HG02852 (cell line): ENCODE measurements around the gene NABP1.
A peak's percentile ranks its signal among the peaks of the same experiment; 100 is the strongest.
"Not testable (repeated sequence)": the region's sequence is repeated elsewhere in the genome, so short reads cannot be mapped to it uniquely, and the experiment has no call there.

Experiments
- ATAC-seq: cut with Tn5 transposase; IDR thresholded peaks from one replicate; pipeline ENCODE4 v1.9.1; 2021; ENCODE audit warnings: mild to moderate bottlenecking, moderate library complexity; ENCODE audit not compliant: unreplicated experiment

The NABP1 gene, protein sequence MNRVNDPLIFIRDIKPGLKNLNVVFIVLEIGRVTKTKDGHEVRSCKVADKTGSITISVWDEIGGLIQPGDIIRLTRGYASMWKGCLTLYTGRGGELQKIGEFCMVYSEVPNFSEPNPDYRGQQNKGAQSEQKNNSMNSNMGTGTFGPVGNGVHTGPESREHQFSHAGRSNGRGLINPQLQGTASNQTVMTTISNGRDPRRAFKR

DNA sequence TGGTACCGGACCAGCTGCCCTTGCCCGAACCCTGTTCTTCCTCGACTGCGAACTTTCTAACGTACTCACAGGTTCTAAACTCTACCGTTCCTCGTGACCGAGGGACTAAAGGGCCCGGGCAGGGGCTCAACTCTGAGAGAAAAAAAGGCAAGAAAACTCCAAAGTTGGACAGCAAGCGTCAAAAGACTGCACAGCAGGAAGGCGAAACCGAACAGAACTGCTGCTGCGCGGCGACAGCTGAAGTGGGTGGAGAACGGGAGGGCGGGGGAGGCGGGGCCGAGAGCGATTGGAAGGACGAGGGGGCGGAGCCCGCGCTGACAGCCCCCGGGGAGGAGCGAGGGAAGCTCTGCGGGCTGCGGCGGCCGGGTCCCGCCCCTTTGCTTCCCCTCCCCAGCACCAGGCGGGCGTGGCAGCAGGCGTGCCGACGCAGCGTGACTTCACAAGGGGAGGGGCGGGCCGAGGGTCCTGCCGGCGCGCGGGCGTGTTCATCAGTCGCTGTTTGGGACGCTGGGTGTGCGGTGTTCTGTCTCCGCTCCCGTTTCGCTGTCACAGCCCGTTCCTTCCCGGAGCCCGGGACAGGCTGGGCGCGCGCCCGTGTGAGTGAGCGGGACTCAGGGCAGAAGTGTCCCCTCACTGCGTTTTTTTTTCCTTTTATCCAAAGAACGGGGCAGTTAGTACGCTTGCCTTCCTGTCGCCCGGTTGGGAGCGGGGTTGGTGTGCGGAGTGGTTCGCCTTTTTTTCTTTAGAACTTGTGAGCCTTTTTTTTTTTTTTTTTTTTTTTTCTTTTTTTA, at the start of gene NABP1:
Gene NABP1 (plus strand): TSS at position 491 of the 791 bp plus-strand sequence. CDS start 479 bp downstream, outside the sequence.
- peak; percentile 63 for ATAC-seq

DNA sequence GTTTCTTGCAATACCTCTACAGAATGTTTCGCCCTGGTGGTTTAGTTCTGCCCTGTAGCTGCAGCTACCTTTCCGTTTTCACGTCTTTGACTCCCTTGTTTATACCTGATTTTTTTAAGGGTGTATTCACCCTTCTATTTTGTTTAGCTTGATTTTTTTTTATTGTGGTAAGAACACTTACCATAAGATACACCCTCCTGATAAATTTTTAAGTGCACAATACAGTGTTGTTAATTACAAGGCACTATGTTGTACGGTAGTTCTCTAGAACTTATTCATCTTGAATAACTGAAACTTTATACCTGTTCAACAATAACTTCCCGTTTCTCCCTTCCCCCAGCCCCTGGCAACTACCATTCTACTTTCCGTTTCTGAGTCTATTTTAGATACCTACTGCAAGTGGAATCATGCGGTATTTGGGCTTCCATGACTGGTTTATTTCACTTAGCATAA, 48.9 kb upstream of the NABP1 start:
- ATAC-seq: peak; percentile 45

DNA sequence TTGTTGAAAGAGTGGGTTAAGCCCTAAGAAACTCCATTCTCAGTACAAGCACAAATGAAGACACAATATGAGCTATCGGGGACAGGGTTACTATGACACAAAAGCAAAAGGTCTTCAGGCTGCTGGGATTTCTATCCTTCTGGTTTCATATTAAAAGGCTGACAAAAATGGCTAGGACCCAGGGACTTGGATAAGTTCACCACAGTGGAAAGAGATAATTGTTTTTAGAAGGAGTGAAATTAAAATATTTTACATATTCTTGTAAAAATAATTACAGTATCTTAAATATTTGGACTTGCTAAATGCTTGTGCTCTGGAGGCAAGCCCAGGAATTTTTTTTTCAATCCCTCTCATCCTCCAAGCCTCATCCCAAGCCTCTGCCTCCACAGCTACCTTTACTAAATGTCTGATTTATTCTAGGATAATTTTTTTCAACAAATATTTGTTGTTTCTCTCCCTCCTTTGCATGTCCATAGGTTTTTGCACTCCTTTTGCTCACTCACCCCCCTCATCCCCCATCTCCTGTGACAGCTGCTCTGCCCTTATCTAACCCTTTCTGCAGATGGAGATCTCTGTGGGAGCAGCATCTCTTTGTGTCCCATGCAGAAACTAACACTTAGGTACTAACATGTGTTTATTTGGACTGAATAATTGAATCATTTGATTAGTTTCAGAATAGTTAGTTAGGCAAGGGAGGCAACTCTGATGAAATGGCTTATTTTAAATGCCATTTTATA, 47.8 kb upstream of the NABP1 start:
- no peak for ATAC-seq

DNA sequence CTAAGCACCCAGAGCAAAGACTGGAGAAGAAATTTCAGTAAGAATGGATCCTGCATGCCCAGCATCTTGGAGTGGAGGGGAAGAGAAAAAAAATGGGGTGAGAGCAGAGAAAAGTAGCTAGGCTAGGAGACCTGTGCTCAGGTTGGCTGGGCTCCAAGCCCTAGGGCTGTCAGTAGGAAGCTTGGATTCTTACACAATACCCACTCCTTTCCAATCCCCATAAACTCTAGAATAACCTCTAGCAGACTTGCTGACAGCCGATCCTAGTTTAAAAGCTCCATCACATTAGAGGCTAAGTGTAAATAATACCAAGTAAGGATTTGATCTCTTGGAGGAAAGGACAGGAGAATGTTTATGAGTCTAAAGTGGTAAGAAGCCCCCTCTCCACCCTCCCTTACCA, 46.2 kb upstream of the NABP1 start:
- ATAC-seq: no peak

DNA sequence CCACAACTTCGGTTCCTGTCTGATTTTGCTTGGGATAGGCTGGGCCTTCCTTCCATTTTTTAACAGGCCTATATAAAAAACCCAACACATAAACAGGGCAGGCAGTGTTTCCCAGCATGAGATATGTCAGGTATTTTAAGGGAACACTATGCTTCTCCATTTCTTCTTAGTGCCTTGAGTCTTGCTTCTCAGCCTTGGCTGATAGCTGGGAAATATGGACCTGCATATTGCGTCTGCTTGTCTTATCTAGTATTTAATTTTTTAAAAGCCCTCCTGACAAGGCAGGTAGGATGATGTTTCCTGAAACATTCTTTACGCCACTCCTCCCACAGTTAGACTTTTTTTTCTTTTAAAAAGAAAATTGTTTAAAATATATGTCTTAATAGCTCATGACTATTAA, 45.5 kb upstream of the NABP1 start:
- ATAC-seq: no peak

DNA sequence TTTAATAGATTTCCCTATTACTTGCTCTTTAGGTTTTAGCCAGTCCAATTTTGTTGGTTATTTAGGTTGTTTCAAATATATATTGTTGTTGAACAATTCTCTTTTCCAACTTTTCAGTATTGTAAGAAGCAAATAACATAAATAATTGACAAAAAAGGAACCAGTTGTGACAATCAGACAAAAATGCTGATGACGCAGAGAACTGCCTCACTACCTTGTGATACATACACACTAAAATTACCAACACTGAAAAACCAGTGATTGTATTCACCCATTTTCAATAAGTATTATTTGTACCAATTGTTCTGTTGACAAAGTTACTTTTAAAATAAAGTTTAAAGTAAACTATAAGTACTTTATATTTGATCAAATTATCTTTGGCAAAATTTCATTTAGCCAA, 43.1 kb upstream of the NABP1 start:
- no peak for ATAC-seq

DNA sequence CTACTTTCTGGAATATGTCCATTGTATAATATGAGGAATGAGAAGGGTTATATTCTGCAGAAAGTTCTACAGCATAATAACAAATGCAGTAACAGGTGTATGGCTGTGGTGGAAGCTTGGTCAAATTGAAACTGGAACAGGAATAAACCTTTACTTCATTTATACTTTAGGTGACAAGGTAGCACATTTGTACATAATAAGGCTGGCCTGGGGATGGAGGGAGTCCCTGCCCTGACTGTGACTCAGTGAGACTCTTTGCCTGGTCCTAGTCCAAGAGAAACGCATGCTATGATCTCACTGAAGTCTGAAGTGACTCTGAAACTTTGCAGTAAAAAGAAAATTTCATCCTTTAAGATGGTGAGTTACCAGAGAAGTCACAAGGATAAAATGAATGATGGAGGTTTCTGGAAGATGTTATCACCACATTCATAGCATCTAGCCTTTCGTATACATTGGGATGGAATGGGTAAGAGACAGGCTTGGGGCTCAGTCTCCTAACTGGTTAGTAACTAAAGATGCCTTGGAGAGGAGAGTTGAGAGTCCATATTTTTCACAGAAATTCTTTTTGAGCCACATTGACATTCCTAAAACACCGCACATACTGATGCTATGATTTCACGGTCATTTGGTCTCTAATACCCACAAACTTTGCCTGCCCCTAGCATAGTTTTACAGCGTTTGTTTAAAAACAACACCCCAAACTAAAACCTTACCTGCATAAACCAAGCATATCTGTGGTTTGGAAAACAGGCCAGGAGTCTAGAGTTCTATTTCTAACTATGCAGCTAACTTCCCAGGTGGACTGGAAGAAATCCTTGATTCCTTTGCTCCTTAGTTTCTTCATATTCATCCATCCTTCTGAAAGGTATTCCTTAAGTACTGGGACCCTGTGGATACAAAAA, 42.4 kb upstream of the NABP1 start:
- peak; percentile 87 for ATAC-seq

DNA sequence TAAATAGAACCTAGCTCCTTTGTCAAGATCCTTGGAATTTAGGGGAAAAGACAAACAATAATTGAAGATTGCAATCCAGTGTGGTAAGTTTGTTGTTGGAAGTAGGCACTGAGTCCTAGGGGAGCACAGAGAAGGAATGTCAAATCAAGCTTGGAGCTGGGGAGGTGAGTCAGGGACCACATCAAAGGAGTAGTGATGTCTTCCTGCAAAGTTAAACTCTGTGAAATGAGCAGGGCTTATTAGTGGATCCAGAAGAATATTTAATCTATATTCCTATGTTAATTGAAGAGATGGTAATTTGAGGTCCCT, 41.7 kb upstream of the NABP1 start:
- ATAC-seq: no peak

DNA sequence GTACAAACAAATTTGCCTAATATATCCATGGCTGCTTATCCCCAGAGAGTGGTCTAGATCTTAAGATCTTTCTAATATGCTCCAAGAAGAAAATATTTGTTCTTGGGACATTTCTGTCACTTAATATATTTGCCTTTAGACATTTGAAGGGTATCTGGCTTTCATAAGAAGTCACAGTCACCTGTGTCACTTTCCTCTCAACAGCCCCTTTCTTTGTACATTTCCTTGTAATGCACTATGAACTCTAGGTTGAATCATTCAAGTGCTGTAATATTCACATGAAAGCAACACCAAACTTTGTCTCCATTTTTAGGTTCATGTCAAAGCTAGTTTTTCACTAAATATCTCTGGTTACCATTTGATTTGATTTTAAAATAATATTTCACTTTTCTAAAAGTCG, 41.4 kb upstream of the NABP1 start:
- no peak for ATAC-seq

DNA sequence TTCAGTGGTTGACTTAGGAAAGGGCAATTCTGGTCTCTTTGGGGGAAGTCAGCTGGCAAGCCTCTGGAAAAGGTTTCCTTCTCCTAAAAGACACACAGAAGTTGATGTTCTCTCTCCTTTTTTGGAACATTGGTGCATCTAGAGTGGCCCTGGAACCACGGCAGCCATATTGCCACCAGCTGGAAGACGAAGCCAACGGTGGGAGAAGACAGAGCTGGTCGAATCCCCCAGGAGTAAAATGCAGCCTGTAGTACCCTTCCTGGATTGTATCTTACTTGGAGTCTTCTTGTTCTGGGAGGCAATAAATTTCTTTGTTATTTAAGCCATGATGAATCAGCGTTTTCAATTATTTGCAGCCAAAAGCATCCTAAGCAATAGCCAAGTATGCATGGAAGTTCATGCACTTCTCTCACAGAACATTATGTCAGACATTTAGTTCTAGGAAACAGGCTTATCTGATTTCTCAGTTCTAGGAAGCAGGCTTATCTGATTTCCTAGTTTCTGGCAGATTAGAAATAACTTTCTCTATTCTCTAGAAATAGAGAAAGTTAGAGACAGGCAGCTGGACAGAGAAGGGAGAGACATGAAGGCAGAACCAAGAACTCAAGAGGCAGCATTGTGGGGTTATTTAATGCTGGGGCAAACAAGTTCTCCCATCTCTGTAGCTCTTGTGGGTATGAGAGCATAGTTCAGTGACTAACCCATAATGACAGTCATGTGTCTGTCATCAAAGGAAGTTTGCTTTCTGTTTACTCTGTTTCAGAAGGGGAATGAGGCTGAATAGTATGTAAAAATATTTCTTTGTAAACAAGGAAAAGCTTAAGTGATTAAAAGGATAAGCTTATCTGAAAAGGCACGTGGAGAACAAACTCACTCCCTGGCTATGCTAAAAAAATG, 40.5 kb upstream of the NABP1 start:
- ATAC-seq: peak; percentile 73

DNA sequence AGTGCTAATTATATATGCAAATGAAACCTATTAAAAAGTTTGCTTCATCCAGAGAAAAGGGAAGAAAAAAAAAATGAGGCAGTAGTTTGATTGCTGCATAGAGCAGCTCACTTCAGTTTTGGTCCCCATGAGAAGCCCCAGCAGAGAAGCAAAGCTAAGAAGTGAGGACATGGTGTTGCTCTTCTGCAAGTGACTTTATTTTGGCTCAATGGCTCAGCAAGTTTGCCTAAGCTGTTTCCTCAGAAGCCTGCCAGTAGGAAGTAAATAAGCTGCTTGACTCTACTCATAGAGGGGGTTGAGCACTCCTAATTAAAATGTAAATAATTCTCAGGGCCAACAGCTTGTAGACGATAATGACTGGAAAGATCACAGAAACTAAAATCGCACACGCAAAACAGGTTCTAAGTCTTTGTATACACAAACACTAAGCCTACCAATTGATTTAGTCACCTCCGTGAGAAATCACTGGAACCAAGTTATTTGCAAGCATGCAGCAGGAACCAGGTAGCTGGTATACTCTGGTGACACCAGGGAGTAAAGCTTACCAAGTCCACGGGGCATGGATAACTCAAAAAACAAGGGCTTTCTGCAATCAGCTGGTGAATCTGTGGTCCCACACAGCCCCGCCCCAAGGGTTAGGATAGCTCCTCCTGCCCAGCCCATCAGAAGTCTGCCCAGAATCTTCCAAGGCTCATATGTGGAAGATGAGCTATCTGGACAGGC, 39.7 kb upstream of the NABP1 start:
- peak; percentile 7 for ATAC-seq

DNA sequence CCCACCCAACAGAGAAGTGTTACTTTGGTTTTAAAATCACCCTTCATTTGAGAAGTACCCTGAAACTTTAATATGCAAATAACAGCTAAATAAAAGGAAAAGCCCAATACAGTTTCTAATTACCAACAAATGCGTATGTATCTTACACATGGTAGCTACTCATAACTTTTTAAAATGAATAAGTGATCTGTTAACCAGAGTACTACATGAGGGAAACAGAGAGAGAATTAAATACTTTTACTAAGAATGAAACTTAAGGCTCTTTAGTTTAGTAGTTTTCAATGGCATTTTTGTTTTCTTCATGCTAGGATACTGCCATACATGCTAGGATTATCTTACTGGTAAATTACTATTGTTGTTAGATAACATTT, 39.1 kb upstream of the NABP1 start:
- no peak for ATAC-seq

DNA sequence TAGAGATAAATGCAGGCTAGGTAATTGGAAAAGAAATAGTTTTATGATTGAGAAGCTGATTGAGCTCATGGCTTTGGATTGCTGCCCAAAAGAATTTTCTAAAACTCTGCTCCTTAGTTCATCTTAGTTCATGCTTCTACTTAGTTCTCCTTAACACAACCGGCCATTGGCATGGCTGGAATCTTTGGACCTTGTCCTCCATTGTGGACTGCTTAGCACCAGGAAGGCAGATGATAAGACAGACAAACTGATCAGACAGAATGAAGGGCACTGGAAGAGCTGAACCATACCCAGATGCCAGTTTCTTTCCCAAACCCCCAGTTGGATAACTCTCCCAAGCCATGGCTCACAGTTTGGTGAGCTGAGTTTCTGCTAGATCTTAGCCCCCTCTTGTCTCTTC, 36.3 kb upstream of the NABP1 start:
- no peak for ATAC-seq

DNA sequence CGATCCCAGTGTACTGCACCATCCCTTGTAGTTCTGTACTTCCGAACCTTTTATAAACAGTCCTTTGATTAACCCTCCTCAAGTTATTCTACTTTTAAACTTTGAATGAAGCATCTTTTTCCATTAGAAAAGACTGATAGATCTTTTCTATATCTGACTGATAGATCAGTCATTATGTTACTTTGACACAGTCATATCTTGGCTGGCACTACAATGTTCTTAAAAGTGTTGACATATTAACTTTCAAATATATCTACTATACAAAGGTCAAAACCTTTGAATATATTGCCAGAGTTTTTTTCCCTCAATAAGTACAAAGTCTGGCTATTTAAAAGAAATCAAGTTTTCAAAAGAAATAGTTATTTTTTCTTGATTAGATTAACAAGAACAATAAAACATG, 35.4 kb upstream of the NABP1 start:
- no peak for ATAC-seq

DNA sequence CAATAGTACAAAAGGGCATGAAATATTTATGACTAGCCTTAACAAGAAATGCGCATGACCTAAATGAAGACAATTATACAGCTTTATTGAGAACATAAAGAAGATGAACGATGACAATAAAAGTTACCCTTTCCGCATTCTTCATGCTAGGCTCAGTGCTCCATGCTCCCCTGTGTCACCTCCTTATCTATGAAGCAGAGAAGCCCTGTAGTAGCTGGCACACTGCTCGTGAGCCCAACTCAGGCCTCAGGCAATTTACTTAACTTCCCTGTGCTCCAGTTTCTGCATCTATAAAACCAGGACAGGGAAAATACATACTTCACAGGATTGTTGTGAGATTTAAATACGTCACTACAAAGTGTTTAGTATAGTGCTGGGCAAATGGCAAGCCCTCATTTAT, 34.5 kb upstream of the NABP1 start:
- no peak for ATAC-seq

DNA sequence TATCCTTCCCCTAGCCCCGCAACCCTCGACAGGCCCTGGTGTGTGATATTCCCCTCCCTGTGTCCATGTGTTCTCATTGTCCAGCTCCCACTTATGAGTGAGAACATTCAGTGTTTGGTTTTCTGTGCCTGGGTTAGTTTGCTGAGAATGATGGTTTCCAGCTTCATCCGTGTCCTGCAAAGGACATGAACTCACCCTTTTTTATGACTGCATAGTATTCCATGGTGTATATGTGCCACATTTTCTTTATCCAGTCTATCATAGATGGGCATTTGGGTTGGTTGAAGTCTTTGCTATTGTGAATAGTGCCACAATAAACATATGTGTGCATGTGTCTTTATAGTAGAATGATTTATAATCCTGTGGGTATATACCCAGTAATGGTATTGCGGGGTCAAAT, 33.3 kb upstream of the NABP1 start:
- ATAC-seq: not testable (repeated sequence)

DNA sequence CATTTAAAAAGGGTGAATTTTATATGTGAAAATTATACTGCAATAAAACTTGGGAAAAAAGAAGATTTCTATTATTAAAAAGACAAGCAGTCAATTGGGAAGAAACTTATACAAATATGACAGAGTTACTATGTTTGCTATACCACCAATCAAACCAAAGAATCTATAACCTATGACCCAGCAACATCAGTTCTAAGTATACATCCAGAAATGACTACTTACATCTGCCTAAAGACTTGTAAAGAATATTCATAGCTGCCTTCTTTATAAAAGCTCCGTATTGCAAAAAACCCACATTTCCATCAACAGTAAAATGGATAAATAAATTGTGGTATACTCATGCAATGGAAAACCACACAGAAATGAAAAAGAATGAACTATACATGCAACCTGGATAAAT, 32.9 kb upstream of the NABP1 start:
- ATAC-seq: no peak

DNA sequence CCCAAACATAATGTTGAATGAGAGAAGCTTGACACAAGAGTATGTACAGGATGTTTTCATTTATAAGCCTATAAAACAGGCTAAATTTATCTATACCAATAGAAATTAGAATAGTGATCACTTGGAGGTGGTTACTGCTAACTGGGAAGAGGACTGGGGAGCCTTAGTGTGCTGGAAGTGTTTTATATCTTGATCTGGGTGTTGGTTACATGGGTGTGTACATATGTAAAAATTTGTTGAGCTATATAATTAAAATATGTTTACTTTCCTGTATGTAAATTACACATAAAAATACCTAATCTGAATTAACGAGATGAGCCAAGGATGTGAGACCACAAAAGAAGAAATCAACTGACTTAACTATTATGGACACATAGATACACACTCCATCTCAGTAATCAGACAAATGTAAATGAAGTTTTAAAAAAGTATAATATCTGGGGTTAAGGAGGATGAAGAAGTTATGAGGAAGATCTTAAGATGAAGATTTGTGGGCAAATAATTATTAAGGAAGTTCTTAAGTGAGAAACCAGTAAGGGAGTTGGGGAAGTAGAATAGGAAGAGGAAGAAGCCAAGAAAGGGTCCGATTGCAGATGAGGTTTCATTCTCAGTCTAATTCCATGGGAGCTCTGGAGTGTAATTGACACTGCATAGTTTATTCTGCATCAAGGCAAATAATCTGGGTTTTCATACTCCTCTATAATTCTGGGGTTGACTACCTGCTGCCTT, 32.3 kb upstream of the NABP1 start:
- ATAC-seq: no peak
